ENCODE results near the gene HECTD4. TPM values are rescaled to one million over a fixed set of nuclear protein-coding genes. Genes with fewer than 3 reads are reported as not detected.

Gene HECTD4
- polyA plus RNA-seq, 1 donor from 2014 or later: 15.8 TPM

- Histone ChIP-seq H3F3A (ENCODE audit: insufficient read depth, low read length, poor library complexity, severe bottlenecking) (no peaks in the 10 kb centered on the region), H3K27me3 (ENCODE audit: insufficient read depth, low read depth, low read length) (no peaks in the 10 kb centered on the region), H3K4me3 (ENCODE audit: low read length) (no peak overlapping the region), H4K20me1 (ENCODE audit: insufficient read depth) (peaks cover 3% of the 10 kb centered on the region), H2AFZ (ENCODE audit: low read depth, low read length) (no peak overlapping the region), H3K79me2 (replicated peaks; ENCODE audit: insufficient read depth, low read length) (peaks cover 35% of the 10 kb centered on the region), H3K9me3 (ENCODE audit: low read length) (no peaks in the 10 kb centered on the region), H3K9me2 (ENCODE audit: insufficient read depth, low read length) (no peaks in the 10 kb centered on the region), H3K27ac (ENCODE audit: low read length) (no peak overlapping the region), H3K9ac (ENCODE audit: low read length) (no peak overlapping the region), H3K4me2 (ENCODE audit: low read length) (no peak overlapping the region), H3K36me3 (ENCODE audit: insufficient read depth, low read length) (no peaks in the 10 kb centered on the region)
- TF ChIP-seq RAD21 (conservative IDR thresholded peaks at IDR 0.05) (no peak), TAF1 (IDR thresholded peaks at IDR 0.05; ENCODE audit: low read depth) (no peak), EP300 (conservative IDR thresholded peaks at IDR 0.05; ENCODE audit: poor library complexity, severe bottlenecking) (no peak), CTCF (IDR thresholded peaks at IDR 0.05; ENCODE audit: poor library complexity, severe bottlenecking) (no peak), SMC3 (conservative IDR thresholded peaks at IDR 0.05; ENCODE audit: poor library complexity) (no peak), MXI1 (conservative IDR thresholded peaks at IDR 0.05; ENCODE audit: poor library complexity, severe bottlenecking) (no peak), POLR2AphosphoS5 (IDR thresholded peaks at IDR 0.05) (no peak), EZH2 (IDR thresholded peaks at IDR 0.05; ENCODE audit: borderline replicate concordance, insufficient read depth, low read length, poor library complexity, severe bottlenecking) (no peak), REST (IDR thresholded peaks at IDR 0.05; ENCODE audit: borderline replicate concordance) (no peak)
Observed at GRCh38 chr12:112357214-112357613, 25.0 kb downstream of the HECTD4 start.

GRCh38 chr12:112354399-112354798, 27.8 kb downstream of the HECTD4 start:
- Histone ChIP-seq H3K4me2 (ENCODE audit: low read length) (no peak overlapping the region), H3K79me2 (replicated peaks; ENCODE audit: insufficient read depth, low read length) (peaks cover 38% of the 10 kb centered on the region), H3K27me3 (ENCODE audit: insufficient read depth, low read depth, low read length) (no peaks in the 10 kb centered on the region), H3K9me2 (ENCODE audit: insufficient read depth, low read length) (no peaks in the 10 kb centered on the region), H3F3A (ENCODE audit: insufficient read depth, low read length, poor library complexity, severe bottlenecking) (no peaks in the 10 kb centered on the region), H3K9ac (ENCODE audit: low read length) (no peak overlapping the region), H2AFZ (ENCODE audit: low read depth, low read length) (no peak overlapping the region), H4K20me1 (ENCODE audit: insufficient read depth) (no peaks in the 10 kb centered on the region), H3K27ac (ENCODE audit: low read length) (no peak overlapping the region), H3K36me3 (ENCODE audit: insufficient read depth, low read length) (no peaks in the 10 kb centered on the region), H3K9me3 (ENCODE audit: low read length) (no peaks in the 10 kb centered on the region), H3K4me3 (ENCODE audit: low read length) (no peak overlapping the region)
- TF ChIP-seq TAF1 (IDR thresholded peaks at IDR 0.05; ENCODE audit: low read depth) (no peak), RAD21 (conservative IDR thresholded peaks at IDR 0.05) (no peak), SMC3 (conservative IDR thresholded peaks at IDR 0.05; ENCODE audit: poor library complexity) (no peak), CTCF (IDR thresholded peaks at IDR 0.05; ENCODE audit: poor library complexity, severe bottlenecking) (no peak), EZH2 (IDR thresholded peaks at IDR 0.05; ENCODE audit: borderline replicate concordance, insufficient read depth, low read length, poor library complexity, severe bottlenecking) (no peak), POLR2AphosphoS5 (IDR thresholded peaks at IDR 0.05) (no peak), MXI1 (conservative IDR thresholded peaks at IDR 0.05; ENCODE audit: poor library complexity, severe bottlenecking) (no peak), REST (IDR thresholded peaks at IDR 0.05; ENCODE audit: borderline replicate concordance) (no peak), EP300 (conservative IDR thresholded peaks at IDR 0.05; ENCODE audit: poor library complexity, severe bottlenecking) (no peak)

Measured in neural cell (in vitro differentiated cells).